AG04450 (cell line): ENCODE measurements around the gene TMCC2. TPM values are rescaled to one million over a fixed set of nuclear protein-coding genes. Genes with fewer than 3 reads are reported as not detected.
"Not testable (repeated sequence)": the region's sequence is repeated elsewhere in the genome, so short reads cannot be mapped to it uniquely, and the experiment has no call there.

Experiments
- CTCF ChIA-PET: fragments of 300-600, 350-600 bp; formaldehyde crosslinking; extraction: SDS; loops from one replicate; lab custom pipeline; 2022; ENCODE audit warnings: antibody characterized with exemption, inconsistent platforms; lab: Charles Lee
- POLR2A ChIA-PET: fragments of 350-600 bp; formaldehyde crosslinking; extraction: SDS; loops from one replicate; lab custom pipeline; 2021; ENCODE audit warnings: antibody characterized with exemption, inconsistent platforms; lab: Yijun Ruan, JAX
- DNase-seq: peaks from one replicate; pipeline ENCODE4 v3.0.0-alpha.2; 2011; ENCODE audit warnings: low read depth, low spot score
- H3K27ac ChIP-seq: one replicate; pipeline ENCODE4 v1.5.1; 2012; ENCODE audit warnings: low read depth, low read length, control low read depth
- H3K27me3 ChIP-seq: one replicate; pipeline ENCODE4 v1.6.0; 2012; ENCODE audit warnings: low read length; ENCODE audit not compliant: control insufficient read depth, insufficient read depth
- H3K4me3 ChIP-seq: 2 replicates; pipeline ENCODE4 v1.5.1; 2011; ENCODE audit warnings: mild to moderate bottlenecking, low read depth, low read length, control low read depth
- H3K9me3 ChIP-seq: 2 replicates; pipeline ENCODE4 v1.5.1; 2012; ENCODE audit warnings: low read length; ENCODE audit not compliant: control insufficient read depth, insufficient read depth
- polyA plus RNA-seq: library from polyadenylated mRNA; depleted of rRNA; stranded (reverse); fragments of >200 nt; gene quantifications from 2 replicates; pipeline ENCODE4 v1.2.3, GENCODE V29; 2011
- TF ChIP-seq, protein P1 (sequence below): IDR thresholded peaks from 2 replicates; pipeline ENCODE4 v1.5.1; 2011; ENCODE audit warnings: low read depth, low read length, control low read depth, inconsistent platforms

TMCC2 gene
- polyA plus RNA-seq, 1 experiment, result 2.3 TPM

DNA sequence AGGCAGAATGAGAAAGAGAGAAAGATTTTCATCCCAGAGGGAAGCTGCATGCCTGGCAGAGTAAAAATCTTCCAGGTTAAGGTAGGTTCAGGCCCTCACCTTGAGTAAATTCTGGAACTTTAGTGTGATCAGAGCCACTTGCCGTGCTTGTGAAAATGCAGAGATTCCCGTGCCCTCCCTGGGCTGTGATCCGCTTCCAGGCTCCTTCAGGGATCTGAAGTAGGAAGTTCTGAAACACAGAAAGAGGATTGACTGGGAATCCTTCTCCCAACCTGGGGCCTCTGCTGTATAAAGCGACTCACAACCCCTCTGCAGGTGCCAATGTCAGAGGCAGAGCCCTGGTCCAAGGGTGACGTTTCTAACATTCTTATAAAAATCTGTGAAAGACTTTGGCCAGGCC lies 67.2 kb downstream of the TMCC2 start:
- CTCF ChIA-PET, result interaction anchor here (0.9 to 2.8 kb wide), 5 partner anchors 21 to 59 kb away, joined by 3 to 16 read pairs (median 6); no protein-coding TSS in a partner anchor
- peak overlapping the region; percentile 95 for H3K27ac ChIP-seq
- H3K9me3 ChIP-seq, result no peaks in the 10 kb centered on the region
- POLR2A ChIA-PET, result interaction anchor here (0.9 to 3.4 kb wide), 5 partner anchors 8 to 26 kb away, joined by 4 to 35 read pairs (median 7); partner anchors contain the start of gene NUAK2
- DNase-seq, result no peak
- no peak overlapping the region for H3K4me3 ChIP-seq
- TF ChIP-seq, protein P1, sequence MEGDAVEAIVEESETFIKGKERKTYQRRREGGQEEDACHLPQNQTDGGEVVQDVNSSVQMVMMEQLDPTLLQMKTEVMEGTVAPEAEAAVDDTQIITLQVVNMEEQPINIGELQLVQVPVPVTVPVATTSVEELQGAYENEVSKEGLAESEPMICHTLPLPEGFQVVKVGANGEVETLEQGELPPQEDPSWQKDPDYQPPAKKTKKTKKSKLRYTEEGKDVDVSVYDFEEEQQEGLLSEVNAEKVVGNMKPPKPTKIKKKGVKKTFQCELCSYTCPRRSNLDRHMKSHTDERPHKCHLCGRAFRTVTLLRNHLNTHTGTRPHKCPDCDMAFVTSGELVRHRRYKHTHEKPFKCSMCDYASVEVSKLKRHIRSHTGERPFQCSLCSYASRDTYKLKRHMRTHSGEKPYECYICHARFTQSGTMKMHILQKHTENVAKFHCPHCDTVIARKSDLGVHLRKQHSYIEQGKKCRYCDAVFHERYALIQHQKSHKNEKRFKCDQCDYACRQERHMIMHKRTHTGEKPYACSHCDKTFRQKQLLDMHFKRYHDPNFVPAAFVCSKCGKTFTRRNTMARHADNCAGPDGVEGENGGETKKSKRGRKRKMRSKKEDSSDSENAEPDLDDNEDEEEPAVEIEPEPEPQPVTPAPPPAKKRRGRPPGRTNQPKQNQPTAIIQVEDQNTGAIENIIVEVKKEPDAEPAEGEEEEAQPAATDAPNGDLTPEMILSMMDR, result no peak
- H3K27me3 ChIP-seq, result no peaks in the 10 kb centered on the region

DNA sequence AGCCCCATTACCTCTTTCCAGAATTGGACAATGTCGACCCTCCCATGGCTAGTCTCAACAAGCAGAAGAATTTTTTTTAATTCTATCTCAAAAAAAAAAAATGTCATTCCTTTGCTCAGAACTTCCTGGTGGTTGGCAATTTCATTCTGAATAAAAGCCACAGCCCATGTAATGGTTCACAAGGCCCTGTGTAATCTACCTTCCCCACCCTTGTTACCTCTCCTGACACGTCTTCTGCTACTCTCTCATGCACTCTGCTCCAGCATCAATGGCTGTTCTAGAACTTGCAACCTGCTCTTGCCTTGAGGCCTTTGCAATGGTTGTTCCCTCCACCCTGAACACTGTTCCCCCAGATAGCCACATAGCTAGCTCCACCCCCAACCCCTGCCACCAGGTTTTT lies 68.4 kb downstream of the TMCC2 start:
- DNase-seq, result no peak
- TF ChIP-seq, protein P1, result no peak
- Histone ChIP-seq H3K27ac (no peak overlapping the region), H3K4me3 (no peak overlapping the region), H3K27me3 (no peaks in the 10 kb centered on the region), H3K9me3 (no peaks in the 10 kb centered on the region)
- ChIA-PET CTCF (interaction anchor here (1.0 to 1.4 kb wide), 2 partner anchors 23 to 39 kb away, joined by 3 to 4 read pairs; no protein-coding TSS in a partner anchor), POLR2A (interaction anchor here (0.7 kb wide), 1 partner anchor 789 kb away, joined by 3 read pairs; no protein-coding TSS in a partner anchor)

DNA sequence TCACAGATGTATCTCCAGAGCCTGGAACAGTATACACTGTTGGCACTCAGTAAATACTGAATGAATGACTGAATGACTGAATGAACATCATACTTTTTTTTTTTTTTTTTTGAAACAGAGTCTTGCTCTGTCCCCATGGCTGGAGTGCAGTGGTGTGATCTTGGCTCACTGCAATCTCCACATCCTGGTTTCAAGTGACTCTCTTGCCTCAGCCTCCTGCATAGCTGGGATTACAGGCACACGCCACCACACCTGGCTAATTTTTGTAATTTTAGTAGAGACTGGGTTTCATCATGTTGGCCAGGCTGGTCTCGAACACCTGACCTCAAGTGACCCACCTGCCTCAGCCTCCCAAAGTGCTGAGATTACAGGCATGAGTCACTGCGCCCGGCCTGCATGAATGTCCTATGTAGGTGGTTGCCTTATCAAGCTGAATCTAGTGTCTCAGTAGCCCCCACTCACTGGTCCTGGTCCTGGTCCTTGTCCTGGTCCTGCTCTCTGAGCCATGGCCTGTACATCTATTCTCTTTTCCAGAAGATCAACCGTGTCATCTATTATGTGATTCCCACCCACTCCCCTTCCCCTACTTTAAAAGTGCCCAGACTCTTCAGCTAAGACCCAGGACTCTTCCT lies 69.9 kb downstream of the TMCC2 start:
- H3K4me3 ChIP-seq, H3K27me3 ChIP-seq, DNase-seq, H3K9me3 ChIP-seq: not testable (repeated sequence)
- peak overlapping the region; percentile 100 for H3K27ac ChIP-seq
- ChIA-PET POLR2A (interaction anchor here (0.7 to 1.6 kb wide), 10 partner anchors 9 to 1634 kb away, joined by 3 to 16 read pairs (median 4); no protein-coding TSS in a partner anchor), CTCF (interaction anchor here (0.9 to 1.5 kb wide), 4 partner anchors 13 to 56 kb away, joined by 3 to 6 read pairs (median 4); no protein-coding TSS in a partner anchor)

DNA sequence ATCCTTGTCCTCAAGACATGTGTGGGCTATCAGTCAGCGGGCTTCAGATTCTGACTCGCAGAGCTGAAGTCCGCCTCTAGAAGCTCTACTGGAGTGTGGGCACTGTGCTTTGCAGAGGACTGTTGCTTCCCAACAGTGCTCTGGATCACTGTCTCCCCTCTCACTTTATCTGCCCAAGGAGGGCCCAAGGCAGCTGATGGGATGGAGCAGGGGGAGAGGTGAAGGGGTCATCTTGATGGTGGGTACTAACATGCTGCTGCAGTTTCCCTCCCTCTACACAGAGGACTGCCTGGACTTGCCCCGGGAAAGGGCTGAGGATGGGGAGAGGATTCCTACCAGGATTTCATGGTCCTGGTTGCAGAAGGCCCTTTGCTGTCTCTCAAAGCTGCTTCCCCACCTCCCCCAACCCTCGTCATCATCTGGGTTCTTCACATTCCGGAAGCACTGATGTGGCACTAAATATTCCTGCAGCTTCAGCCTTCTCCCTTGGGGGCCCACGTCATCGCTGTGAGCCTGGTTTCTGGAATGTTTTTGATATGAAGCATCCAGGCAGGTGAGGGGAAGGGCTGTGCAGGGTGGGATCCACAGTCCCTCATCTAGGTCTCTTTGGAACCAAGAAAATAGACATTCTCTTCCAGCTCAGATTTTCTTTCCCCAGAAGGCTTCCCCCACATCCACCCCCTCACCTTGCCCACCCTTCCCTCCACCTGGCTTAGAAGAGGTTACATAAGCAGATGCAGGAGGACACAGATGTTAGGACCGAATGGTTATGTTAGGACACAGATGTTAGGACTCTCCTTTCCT lies 70.6 kb downstream of the TMCC2 start:
- H3K9me3 ChIP-seq, result no peaks in the 10 kb centered on the region
- H3K4me3 ChIP-seq, result no peak overlapping the region
- CTCF ChIA-PET, result interaction anchor here (0.9 to 1.5 kb wide), 3 partner anchors 14 to 26 kb away, joined by 3 to 6 read pairs (median 4); no protein-coding TSS in a partner anchor
- DNase-seq, result peak; percentile 96
- TF ChIP-seq, protein P1, result no peak
- H3K27ac ChIP-seq, result peak overlapping the region; percentile 100
- POLR2A ChIA-PET, result interaction anchor here (0.7 to 1.6 kb wide), 11 partner anchors 10 to 1635 kb away, joined by 3 to 16 read pairs (median 4); no protein-coding TSS in a partner anchor
- no peaks in the 10 kb centered on the region for H3K27me3 ChIP-seq

DNA sequence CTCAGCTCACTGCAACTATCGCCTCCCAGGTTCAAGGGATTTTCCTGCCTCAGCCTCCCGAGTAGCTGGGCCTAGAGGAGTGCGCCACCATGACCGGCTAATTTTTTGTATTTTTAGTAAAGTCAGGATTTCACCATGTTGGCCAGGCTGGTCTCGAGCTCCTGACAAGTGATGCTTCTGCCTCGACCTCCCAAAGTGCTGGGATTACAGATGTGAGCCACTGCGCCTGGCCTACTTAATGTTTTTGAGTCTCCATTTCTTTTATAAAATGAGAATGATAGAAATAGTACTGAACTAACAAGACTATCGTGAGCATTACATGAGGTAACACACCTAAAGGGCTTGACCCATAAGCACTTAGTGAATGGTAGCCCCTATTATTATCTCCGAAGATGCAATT lies 72.4 kb downstream of the TMCC2 start:
- H3K9me3 ChIP-seq, result no peaks in the 10 kb centered on the region; the same call in 1 of the 2 replicates
- TF ChIP-seq, protein P1, result no peak
- CTCF ChIA-PET, result interaction anchor here (2.5 kb wide), 1 partner anchor 25 kb away, joined by 13 read pairs; no protein-coding TSS in a partner anchor
- DNase-seq, result no peak
- H3K4me3 ChIP-seq, result no peak overlapping the region
- POLR2A ChIA-PET, result interaction anchor here (1.7 to 3.0 kb wide), 4 partner anchors 14 to 27 kb away, joined by 9 to 11 read pairs (median 10); no protein-coding TSS in a partner anchor
- H3K27ac ChIP-seq, result peak overlapping the region; percentile 100
- H3K27me3 ChIP-seq, result no peaks in the 10 kb centered on the region
